ENCODE data around the gene S100A7. TPM values are rescaled to one million over a fixed set of nuclear protein-coding genes. Genes with fewer than 3 reads are reported as not detected.

Gene S100A7
- total RNA-seq, 1 donor, result not detected

Other genes starting within 250 kb of the S100A7 start
- not detected for gene PRR9, start 243.1 kb downstream of the S100A7 start, total RNA-seq
- not detected for gene LORICRIN, start 201.0 kb downstream of the S100A7 start, total RNA-seq
- gene PGLYRP3, start 147.7 kb downstream of the S100A7 start, total RNA-seq, result not detected
- gene PGLYRP4, start 111.8 kb downstream of the S100A7 start, total RNA-seq, result not detected
- gene S100A9, start 102.8 kb downstream of the S100A7 start, total RNA-seq, result 5,352 TPM
- gene S100A12, start 85.0 kb downstream of the S100A7 start, total RNA-seq, result 428 TPM
- gene S100A8, start 69.6 kb downstream of the S100A7 start, total RNA-seq, result 801 TPM
- gene S100A7A, start 44.1 kb downstream of the S100A7 start, total RNA-seq, result not detected
- 283 TPM for gene S100A6, start 75.3 kb upstream of the S100A7 start, total RNA-seq
- not detected for gene S100A5, start 80.3 kb upstream of the S100A7 start, total RNA-seq
- 793 TPM for gene S100A4, start 85.2 kb upstream of the S100A7 start, total RNA-seq
- not detected for gene S100A3, start 88.6 kb upstream of the S100A7 start, total RNA-seq
- 0.21 TPM for gene S100A2, start 105.2 kb upstream of the S100A7 start, total RNA-seq
- gene S100A16, start 152.5 kb upstream of the S100A7 start, total RNA-seq, result not detected
- gene S100A14, start 155.7 kb upstream of the S100A7 start, total RNA-seq, result not detected
- gene S100A13, start 166.9 kb upstream of the S100A7 start, total RNA-seq, result 1.2 TPM
- not detected for gene S100A1, start 167.8 kb upstream of the S100A7 start, total RNA-seq
- gene CHTOP, start 173.4 kb upstream of the S100A7 start, total RNA-seq, result 75.2 TPM
- 10.2 TPM for gene SNAPIN, start 198.1 kb upstream of the S100A7 start, total RNA-seq
- gene ILF2, start 210.3 kb upstream of the S100A7 start, total RNA-seq, result 138 TPM
- not detected for gene NPR1, start 218.0 kb upstream of the S100A7 start, total RNA-seq

All from mononuclear cell (primary cell).